GM23338 (cell line): ENCODE data around the gene SYT7.
A peak's percentile ranks its signal among the peaks of the same experiment; 100 is the strongest.

Source experiments
- CTCF ChIP-seq, 2 experiments: fragments of 200-600 bp in 1 of 2; sonication (generic) in 1 of 2; conservative IDR thresholded peaks; 2 replicates each; pipeline versions ENCODE4 v1.5.1 to v1.6.1; 2016 to 2017; ENCODE audit warnings: antibody characterized with exemption in 2 of 2, low read depth in 2 of 2, mild to moderate bottlenecking in 2 of 2, moderate library complexity in 1 of 2
- JUNB ChIP-seq: IDR thresholded peaks from one replicate; pipeline ENCODE4 v1.6.1; 2016; ENCODE audit warnings: antibody characterized with exemption; ENCODE audit not compliant: unreplicated experiment
- POLR2AphosphoS5 ChIP-seq: IDR thresholded peaks from 2 replicates; pipeline ENCODE4 v1.6.1; 2016; ENCODE audit warnings: antibody characterized with exemption, low read depth

GRCh38 chr11:61482513-61482912 is 98.4 kb downstream of the SYT7 start:
- TF ChIP-seq POLR2AphosphoS5: no peak
- TF ChIP-seq CTCF (conservative IDR thresholded peaks at IDR 0.05; ENCODE audit: low read depth in 2 of 2): peak; percentile 81 to 88
- TF ChIP-seq JUNB: no peak
